DMS114 treated with DMSO at 0.1 percent for 48 hours (cell line): ENCODE results near the gene SRSF5.

Experiments used
- DNase-seq: peaks from one replicate; lab custom pipeline; 2025; ENCODE audit not compliant: unreplicated experiment; lab: John Stamatoyannopoulos, UW

SRSF5 gene

GRCh38 chr14:69769623-69770022 is 2.7 kb downstream of the SRSF5 start:
- DNase-seq, result no peak

- no peak for DNase-seq
Measured at GRCh38 chr14:69770559-69770958, 3.6 kb downstream of the SRSF5 start.

- DNase-seq, result no peak
Measured at GRCh38 chr14:69771136-69771535, 4.2 kb downstream of the SRSF5 start.

DNA sequence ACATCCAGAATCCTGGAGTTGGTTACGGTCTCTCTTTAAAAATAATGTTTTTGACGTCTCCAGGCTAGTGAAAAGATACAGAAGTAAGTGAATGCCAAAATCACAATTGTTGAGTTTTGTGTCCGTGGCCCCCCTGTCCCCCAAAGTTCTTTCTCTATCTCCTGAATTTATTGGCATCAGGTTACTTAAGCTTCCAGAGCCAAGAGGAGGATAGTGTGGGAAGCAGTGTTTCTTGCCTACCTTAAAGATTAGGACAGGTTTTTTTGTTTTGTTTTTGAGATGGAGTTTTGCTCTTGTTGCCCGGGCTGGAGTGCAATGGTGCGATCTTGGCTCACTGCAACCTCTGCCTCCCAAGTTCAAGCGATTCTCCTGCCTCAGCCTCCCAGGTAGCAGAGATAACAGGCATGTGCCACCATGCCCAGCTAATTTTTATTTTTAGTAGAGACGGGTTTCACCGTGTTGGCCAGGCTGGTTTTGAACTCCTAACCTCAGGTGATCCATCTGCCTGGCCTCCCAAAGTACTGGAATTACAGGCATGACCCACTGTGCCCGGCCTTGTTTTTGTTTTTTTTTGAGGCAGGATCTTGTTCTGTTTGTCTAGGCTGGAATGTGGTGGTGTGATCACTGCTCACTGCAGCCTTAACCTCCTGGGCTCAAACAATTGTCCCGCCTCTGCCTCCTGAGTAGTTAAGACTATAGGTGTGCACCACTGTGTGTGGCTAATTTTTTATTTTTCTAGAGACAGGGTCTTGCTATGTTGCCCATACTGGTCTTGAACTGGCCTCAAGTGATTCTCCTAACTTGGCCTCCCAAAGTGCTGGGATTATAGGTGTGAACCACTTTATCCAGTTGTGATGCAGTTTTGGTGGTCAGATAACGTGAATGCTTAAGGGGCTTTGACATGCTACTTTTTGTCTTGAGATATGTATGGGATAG is 5.4 kb downstream of the SRSF5 start:
- no peak for DNase-seq

GRCh38 chr14:69773571-69774276 is 6.8 kb downstream of the SRSF5 start:
- no peak for DNase-seq

GRCh38 chr14:69775012-69775411 is 8.1 kb downstream of the SRSF5 start:
- no peak for DNase-seq

DNA sequence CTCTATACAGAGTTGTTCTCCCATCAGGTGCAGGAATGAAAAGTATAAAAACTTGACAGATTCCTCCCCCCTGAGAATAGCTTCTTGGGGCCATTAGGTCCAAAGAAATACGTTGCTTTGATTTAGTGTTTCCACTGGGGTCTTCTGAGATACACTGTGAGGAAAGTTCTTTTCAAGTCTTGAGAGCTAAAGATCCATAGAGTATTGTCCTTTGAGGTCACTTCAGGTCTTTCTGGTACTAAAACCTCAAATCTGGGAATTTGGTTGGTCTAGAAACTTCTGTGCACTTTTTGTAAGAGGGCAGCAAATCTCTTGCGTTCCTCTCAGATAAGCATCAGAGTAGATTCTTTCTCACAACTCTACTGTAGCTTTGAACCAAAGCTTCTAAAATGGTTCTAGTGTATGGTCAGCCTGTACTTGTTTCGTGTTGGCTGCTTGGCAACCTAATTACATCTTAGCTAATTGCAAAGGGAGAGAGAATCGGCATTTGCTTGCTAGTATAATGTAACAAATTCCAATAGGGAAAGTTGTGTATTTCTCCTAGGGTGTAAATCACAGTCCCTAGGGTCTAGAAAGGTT is 10.0 kb downstream of the SRSF5 start:
- no peak for DNase-seq

DNA sequence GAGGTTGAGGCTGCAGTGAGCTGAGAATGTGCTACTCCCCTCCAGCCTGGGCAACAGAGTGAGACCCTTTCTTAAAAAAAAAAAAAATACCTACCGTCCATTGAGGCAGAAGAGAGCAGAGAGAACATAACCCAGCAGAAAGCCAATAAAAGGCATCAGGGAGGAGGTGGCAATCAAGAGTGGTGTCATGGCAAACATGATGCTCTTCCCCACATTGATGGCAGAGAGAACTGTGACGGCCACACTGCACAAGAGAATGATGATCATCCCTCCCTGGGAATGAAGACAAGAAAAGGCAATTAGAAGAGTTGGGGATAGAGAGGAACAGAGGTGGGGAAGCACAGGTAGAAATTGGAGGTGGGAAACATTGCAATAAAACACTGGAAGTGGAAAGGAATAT is 12.1 kb downstream of the SRSF5 start:
- no peak for DNase-seq

- DNase-seq, result no peak
Measured at GRCh38 chr14:69780092-69780491, 13.2 kb downstream of the SRSF5 start.

DNA sequence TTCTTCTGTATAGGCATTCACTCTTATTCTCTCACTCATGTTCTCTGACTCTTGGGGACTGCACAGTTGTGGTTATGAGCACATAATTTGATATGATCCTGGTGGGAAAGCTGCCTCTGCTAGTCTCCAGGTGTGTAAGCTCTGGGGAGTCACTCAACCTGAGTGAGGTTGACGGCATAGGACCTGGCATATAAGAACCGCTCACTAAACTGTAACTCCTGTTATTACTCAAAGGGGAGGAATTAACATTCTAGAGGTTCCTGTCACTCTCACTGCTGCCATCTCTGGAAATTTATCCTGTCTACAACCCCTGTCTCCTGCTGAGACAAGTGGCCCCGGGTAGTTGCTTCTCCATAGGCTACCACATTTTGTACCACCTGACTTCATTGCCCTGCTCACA is 14.0 kb downstream of the SRSF5 start:
- DNase-seq, result no peak

DNA sequence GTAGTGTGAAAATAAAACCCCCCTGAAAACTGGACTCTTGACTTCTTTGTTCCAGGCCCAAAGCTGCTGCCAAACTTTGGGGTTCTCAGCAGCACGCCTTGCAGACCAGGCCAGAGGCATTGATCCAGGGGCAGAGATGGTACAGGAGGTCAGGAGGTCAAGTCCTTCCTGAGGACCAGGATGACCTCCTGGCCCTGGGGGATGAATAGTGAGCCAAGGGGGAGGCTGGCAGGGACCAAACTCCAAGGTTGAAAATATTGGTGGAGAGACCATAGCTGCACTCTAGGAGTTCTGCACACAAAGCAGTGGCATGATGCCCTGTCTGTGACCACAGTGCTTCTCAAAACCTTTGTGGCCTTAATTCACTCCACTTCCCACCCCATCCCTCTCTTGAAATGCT is 18.0 kb downstream of the SRSF5 start:
- no peak for DNase-seq

DNA sequence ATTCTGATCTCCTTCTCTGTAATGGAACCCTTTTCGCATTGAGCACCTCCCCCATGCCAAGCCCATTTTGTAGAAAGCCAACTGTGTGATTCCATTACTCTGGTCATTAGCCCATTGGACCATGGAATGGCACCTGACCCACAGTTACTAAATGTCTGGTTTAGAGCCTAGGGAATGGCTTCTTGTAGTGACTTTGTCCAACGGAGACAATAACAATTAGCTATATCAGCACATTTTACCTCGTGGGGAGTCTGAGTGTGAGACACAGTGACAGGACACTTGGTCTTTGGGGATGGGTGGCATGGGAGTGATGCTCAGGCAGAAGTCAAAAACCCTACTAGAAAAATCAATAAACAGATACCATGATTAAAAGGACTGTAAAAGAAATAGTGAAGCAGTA is 19.7 kb downstream of the SRSF5 start:
- DNase-seq, result no peak

DNA sequence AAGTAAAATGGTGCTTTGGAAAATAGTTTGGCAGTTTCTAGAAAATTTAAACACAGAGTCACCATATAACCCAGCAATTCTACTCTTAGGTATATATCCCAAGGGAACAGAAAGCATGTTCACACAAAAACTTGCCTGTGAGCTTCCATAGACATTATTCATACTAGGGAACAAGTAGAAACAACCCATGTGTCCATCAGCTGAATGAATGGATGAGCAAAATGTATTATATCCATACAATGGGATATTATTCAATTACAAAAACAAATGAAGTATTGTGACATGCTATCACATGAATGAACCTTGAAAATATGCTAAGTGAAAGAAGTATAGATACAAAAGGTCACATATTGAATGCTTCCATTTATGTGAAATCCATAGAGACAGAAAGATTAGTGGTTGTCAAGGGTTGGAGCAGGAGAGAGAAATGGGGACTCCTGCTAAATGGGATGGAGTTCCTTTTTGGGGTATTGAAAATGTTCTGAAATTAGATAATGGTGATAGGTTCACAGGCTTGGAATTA is 22.2 kb downstream of the SRSF5 start:
- DNase-seq, result no peak

DNA sequence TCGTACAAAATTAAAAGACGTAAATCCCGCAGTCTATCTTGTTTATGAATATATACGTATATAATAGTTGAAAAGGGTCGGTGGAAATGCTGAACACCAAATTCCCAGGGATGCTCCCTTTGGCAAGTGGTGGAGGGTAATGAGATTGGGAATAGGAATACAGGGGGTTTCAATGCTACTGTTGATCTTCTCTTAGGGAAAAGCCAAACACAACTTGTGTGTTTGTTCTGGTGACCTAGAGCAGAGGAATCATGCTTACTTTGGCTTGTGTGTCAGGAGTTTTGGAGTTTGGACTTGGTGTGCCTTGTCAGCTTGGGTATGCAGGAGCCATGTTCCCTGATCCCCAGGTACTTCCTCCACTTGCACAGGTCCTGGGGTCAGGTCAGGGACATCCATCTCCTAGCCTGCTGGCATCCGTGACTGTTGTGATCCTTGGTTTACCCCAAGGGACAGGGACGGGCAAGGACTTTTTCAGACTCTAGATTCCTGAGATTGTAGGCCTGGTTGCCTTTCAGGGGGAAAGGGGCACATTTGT is 26.0 kb downstream of the SRSF5 start:
- DNase-seq, result no peak

- no peak for DNase-seq
Measured at GRCh38 chr14:69794791-69795190, 27.8 kb downstream of the SRSF5 start.

- no peak for DNase-seq
Measured at GRCh38 chr14:69795691-69796090, 28.7 kb downstream of the SRSF5 start.

GRCh38 chr14:69796797-69797500 is 30.0 kb downstream of the SRSF5 start, which contains the start of gene SLC10A1:
TSS of gene SLC10A1 (minus strand) at chr14:69797241. CDS start at chr14:69797155, 86 bp downstream.
- DNase-seq, result no peak

DNA sequence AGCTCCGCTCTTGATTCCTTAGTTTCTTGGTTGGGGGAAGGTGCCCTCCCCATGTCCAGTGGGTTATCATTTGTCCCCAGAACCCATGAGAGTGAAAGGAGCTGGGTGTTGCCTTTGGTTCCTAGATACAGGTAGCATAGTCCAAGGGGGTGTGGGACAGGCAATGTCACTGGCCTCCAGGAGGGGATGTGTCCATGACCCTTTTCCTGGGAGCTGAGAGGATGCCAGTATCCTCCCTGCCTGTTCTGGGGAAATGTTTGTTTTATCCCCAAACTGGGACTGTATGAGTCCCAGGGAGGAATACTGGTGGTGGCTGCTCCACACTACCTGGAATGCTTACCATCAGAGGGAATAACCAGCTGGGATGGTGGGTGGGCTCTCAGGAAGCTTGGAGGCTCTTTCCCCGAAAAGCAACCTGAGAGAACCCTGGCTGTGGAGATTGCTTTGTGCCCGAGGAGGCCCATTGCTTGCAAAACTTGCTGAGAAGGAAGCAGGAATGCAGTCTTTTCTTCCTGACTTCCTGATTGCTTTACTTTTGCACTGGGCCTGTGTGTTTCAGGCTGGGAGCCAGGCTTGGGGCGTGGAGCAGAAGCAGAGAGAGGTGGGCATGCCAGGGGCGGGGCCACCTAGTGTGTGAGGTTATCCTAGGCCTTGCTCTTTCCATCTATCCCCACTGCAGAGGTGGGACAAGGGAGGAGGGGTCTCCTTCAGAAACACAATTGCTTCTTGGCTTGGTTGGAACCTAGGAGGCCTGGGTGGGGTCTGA is 30.8 kb downstream of the SRSF5 start:
- DNase-seq, result no peak

GRCh38 chr14:69798339-69798735 is 31.4 kb downstream of the SRSF5 start:
- DNase-seq, result no peak

GRCh38 chr14:69803753-69804152 is 36.8 kb downstream of the SRSF5 start:
- no peak for DNase-seq
